HL-60 (cell line): ENCODE data around the gene CNGA4.

Experiments
- DNase-seq, 2 experiments: peaks; one replicate each; pipeline ENCODE4 v3.0.0-alpha.2; 2010 to 2020; ENCODE audit warnings: low read depth in 1 of 2, low spot score in 1 of 2
- H3K27ac ChIP-seq: fragments of 250-450 bp; sonication (Bioruptor Pico); replicated peaks from 2 replicates; pipeline ENCODE4 v1.5.1; 2020; ENCODE audit warnings: mild to moderate bottlenecking, moderate library complexity
- H3K27me3 ChIP-seq: fragments of 250-450 bp; sonication (Bioruptor Pico); 2 replicates; pipeline ENCODE4 v1.5.1; 2021; ENCODE audit warnings: mild to moderate bottlenecking, moderate library complexity; ENCODE audit not compliant: insufficient read depth, poor library complexity, severe bottlenecking
- H3K4me3 ChIP-seq: replicated peaks from 2 replicates; pipeline ENCODE4 v1.5.1; 2011; ENCODE audit warnings: mild to moderate bottlenecking, control low read depth, low read length; ENCODE audit not compliant: insufficient read depth
- GABPA ChIP-seq: IDR thresholded peaks from 2 replicates; pipeline ENCODE4 v1.6.1; 2012; ENCODE audit warnings: low read depth
- POLR2AphosphoS5 ChIP-seq: IDR thresholded peaks from 2 replicates; pipeline ENCODE4 v1.6.1; 2012; ENCODE audit warnings: low read depth
- SPI1 ChIP-seq: IDR thresholded peaks from 2 replicates; pipeline ENCODE4 v1.6.1; 2012; ENCODE audit warnings: low read depth, mild to moderate bottlenecking, borderline replicate concordance
- TF ChIP-seq, protein P1 (sequence below): IDR thresholded peaks from 2 replicates; pipeline ENCODE4 v1.6.1; 2012; ENCODE audit warnings: low read depth; ENCODE audit not compliant: insufficient replicate concordance
- TF ChIP-seq, protein P2 (sequence below): IDR thresholded peaks from one replicate; pipeline ENCODE4 v1.5.1; 2011; ENCODE audit warnings: low read length, control low read depth, inconsistent platforms; ENCODE audit not compliant: insufficient read depth

Gene CNGA4

DNA sequence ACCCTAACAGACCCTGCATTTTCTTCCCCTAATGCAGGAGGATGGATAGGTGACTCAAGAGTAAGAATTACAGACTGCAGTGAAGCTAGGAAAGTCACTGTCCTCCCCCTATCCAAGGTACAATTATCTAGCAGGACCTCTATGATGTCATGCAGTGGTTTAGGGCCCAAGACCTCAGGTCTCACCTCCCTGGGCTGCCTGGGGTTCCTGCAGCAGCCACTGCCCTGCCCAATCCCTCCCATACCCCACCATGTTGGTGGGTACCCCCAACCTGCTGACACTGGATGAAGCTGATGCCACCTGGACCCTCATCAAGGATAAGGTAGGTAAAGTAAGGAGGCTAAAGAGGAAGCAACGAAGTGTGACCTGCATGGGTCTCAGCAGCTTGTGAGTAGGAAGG is 33.5 kb upstream of the CNGA4 start, which contains the start of gene C11orf42:
TSS of gene C11orf42 (plus strand) at position 192 of the 400 bp plus-strand sequence. CDS start at position 251, 59 bp downstream.
- Histone ChIP-seq H3K27me3 (no peaks in the 10 kb centered on the region), H3K4me3 (no peak within 1 kb of the TSS), H3K27ac (peak within 1 kb of the TSS; percentile 92)
- TF ChIP-seq SPI1 (no peak), POLR2AphosphoS5 (no peak), GABPA (no peak)
- TF ChIP-seq, protein P1, sequence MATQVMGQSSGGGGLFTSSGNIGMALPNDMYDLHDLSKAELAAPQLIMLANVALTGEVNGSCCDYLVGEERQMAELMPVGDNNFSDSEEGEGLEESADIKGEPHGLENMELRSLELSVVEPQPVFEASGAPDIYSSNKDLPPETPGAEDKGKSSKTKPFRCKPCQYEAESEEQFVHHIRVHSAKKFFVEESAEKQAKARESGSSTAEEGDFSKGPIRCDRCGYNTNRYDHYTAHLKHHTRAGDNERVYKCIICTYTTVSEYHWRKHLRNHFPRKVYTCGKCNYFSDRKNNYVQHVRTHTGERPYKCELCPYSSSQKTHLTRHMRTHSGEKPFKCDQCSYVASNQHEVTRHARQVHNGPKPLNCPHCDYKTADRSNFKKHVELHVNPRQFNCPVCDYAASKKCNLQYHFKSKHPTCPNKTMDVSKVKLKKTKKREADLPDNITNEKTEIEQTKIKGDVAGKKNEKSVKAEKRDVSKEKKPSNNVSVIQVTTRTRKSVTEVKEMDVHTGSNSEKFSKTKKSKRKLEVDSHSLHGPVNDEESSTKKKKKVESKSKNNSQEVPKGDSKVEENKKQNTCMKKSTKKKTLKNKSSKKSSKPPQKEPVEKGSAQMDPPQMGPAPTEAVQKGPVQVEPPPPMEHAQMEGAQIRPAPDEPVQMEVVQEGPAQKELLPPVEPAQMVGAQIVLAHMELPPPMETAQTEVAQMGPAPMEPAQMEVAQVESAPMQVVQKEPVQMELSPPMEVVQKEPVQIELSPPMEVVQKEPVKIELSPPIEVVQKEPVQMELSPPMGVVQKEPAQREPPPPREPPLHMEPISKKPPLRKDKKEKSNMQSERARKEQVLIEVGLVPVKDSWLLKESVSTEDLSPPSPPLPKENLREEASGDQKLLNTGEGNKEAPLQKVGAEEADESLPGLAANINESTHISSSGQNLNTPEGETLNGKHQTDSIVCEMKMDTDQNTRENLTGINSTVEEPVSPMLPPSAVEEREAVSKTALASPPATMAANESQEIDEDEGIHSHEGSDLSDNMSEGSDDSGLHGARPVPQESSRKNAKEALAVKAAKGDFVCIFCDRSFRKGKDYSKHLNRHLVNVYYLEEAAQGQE: no peak
- TF ChIP-seq, protein P2, sequence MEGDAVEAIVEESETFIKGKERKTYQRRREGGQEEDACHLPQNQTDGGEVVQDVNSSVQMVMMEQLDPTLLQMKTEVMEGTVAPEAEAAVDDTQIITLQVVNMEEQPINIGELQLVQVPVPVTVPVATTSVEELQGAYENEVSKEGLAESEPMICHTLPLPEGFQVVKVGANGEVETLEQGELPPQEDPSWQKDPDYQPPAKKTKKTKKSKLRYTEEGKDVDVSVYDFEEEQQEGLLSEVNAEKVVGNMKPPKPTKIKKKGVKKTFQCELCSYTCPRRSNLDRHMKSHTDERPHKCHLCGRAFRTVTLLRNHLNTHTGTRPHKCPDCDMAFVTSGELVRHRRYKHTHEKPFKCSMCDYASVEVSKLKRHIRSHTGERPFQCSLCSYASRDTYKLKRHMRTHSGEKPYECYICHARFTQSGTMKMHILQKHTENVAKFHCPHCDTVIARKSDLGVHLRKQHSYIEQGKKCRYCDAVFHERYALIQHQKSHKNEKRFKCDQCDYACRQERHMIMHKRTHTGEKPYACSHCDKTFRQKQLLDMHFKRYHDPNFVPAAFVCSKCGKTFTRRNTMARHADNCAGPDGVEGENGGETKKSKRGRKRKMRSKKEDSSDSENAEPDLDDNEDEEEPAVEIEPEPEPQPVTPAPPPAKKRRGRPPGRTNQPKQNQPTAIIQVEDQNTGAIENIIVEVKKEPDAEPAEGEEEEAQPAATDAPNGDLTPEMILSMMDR: no peak
- no peak for DNase-seq

DNA sequence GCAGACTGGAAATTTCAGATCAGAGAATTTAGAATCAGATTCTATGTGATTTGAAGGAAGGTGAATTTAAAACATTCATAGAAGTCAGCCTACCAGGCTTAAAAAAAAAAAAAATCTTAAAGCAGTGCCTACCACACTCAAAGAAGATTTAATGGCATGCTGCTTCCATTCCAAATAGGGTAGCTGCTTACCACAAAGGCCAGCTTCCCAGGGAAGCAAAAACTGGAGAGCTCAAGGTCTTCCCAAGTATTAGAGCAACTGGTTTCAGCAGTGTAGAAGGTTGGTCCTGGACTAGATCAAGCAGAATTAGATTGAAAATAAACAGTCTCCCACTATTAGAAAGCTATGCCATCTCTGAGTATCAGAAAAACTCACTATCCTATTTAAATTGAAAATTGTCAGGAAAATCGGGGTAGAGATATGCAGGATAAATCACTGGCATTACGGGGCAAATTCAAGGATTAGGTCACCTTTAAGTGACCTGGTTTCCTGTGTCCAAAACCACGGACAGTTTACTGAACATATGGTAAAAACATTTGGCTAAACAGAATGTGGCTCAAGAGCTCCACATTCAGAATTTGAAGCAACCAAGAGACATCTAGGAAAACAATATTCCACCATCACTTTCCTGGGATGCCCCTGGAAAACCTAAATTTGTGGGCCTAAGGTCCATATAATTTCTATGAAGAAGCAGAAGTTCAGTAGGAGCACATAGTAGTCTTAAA is 32.3 kb upstream of the CNGA4 start:
- Histone ChIP-seq H3K27me3 (no peaks in the 10 kb centered on the region), H3K27ac (peak overlapping the region; percentile 92), H3K4me3 (no peak overlapping the region)
- DNase-seq: no peak
- TF ChIP-seq POLR2AphosphoS5: no peak
- no peak for TF ChIP-seq SPI1
- TF ChIP-seq, protein P1: no peak

DNA sequence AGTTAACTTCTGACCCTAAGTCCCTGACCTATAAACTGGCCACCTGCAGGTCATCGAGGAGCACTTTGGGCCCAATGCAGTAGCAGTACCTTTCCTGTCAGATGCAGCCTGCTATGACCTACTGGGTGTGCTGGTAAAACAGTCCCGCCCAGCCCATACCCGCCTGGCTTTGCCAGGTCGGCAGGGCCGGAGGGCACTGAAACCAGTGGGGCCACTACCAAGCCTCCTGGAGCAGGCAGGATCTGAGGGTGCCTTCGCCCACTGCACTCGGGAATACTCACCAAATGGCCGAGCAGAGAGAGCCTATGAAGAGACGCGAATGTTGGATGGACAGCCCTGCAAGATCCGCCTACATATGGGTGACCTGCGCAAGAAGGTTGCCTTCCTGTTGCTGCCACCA is 29.1 kb upstream of the CNGA4 start:
- TF ChIP-seq, protein P2: no peak
- no peak for TF ChIP-seq SPI1
- no peak for TF ChIP-seq GABPA
- TF ChIP-seq, protein P1: no peak
- no peak for TF ChIP-seq POLR2AphosphoS5
- H3K27me3 ChIP-seq: no peaks in the 10 kb centered on the region
- no peak for DNase-seq

More for the DNA sequence above, 29.1 kb upstream of the CNGA4 start:
- Histone ChIP-seq H3K27ac (no peak overlapping the region), H3K4me3 (no peak overlapping the region)
